Measurements from ENCODE around the gene TRDN.

DNA sequence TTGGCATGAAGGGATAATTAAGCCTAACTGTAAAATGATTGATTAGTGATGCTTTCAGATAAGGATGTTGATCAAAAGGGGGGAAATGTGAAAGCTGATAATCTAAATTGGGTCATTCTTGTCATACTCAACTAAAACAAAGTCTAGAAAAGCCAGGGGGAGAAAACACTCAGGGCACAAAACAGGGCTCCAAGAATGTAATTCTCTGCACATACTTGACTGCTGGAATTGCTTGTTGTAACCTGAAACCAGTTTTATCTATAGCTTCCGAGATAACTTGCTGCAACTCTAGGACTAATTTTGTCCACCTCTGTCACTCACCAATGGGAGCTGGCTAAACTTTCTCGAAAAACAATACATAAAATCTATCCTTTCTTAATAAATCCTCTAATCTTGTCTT is 330.4 kb downstream of the TRDN start:
- TF ChIP-seq, protein P1, sequence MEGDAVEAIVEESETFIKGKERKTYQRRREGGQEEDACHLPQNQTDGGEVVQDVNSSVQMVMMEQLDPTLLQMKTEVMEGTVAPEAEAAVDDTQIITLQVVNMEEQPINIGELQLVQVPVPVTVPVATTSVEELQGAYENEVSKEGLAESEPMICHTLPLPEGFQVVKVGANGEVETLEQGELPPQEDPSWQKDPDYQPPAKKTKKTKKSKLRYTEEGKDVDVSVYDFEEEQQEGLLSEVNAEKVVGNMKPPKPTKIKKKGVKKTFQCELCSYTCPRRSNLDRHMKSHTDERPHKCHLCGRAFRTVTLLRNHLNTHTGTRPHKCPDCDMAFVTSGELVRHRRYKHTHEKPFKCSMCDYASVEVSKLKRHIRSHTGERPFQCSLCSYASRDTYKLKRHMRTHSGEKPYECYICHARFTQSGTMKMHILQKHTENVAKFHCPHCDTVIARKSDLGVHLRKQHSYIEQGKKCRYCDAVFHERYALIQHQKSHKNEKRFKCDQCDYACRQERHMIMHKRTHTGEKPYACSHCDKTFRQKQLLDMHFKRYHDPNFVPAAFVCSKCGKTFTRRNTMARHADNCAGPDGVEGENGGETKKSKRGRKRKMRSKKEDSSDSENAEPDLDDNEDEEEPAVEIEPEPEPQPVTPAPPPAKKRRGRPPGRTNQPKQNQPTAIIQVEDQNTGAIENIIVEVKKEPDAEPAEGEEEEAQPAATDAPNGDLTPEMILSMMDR (IDR thresholded peaks at IDR 0.05; ENCODE audit: poor library complexity, severe bottlenecking): no peak
- no peak for TF ChIP-seq RAD21 (conservative IDR thresholded peaks at IDR 0.05)
